LoVo (cell line): ENCODE data around the gene OPTC.
A peak's percentile ranks its signal among the peaks of the same experiment; 100 is the strongest.

Experiments
- DNase-seq: peaks from one replicate; pipeline ENCODE4 v3.0.0-alpha.2; 2016; ENCODE audit warnings: low spot score

The OPTC gene

GRCh38 chr1:203492082-203492747, 1.7 kb upstream of the OPTC start:
- no peak for DNase-seq

- no peak for DNase-seq
Observed at GRCh38 chr1:203492748-203493130, 1.2 kb upstream of the OPTC start.

- DNase-seq, result no peak
Observed at GRCh38 chr1:203495845-203496244, 1.9 kb downstream of the OPTC start.

- no peak for DNase-seq
Observed at GRCh38 chr1:203497269-203497777, 3.4 kb downstream of the OPTC start.

GRCh38 chr1:203499643-203500278, 5.8 kb downstream of the OPTC start:
- no peak for DNase-seq

- DNase-seq, result no peak
Observed at GRCh38 chr1:203500279-203500678, 6.3 kb downstream of the OPTC start.

- no peak for DNase-seq
Observed at GRCh38 chr1:203503836-203504235, 9.9 kb downstream of the OPTC start.

GRCh38 chr1:203504400-203505250, 10.7 kb downstream of the OPTC start:
- DNase-seq, result peak; percentile 69

GRCh38 chr1:203505526-203506204, 11.7 kb downstream of the OPTC start:
- DNase-seq, result no peak

GRCh38 chr1:203506858-203507626, 13.1 kb downstream of the OPTC start:
- no peak for DNase-seq

GRCh38 chr1:203507759-203508158, 13.8 kb downstream of the OPTC start:
- no peak for DNase-seq

- DNase-seq, result no peak
Observed at GRCh38 chr1:203508463-203509073, 14.6 kb downstream of the OPTC start.

- no peak for DNase-seq
Observed at GRCh38 chr1:203509135-203509534, 15.2 kb downstream of the OPTC start.

- no peak for DNase-seq
Observed at GRCh38 chr1:203511513-203511912, 17.6 kb downstream of the OPTC start.

GRCh38 chr1:203511930-203512329, 18.0 kb downstream of the OPTC start:
- no peak for DNase-seq

- DNase-seq, result no peak
Observed at GRCh38 chr1:203512517-203512847, 18.5 kb downstream of the OPTC start.

- peak; percentile 84 for DNase-seq
Observed at GRCh38 chr1:203512848-203513584, 19.1 kb downstream of the OPTC start.

GRCh38 chr1:203513585-203514031, 19.7 kb downstream of the OPTC start:
- DNase-seq, result no peak

GRCh38 chr1:203516184-203516583, 22.2 kb downstream of the OPTC start:
- no peak for DNase-seq

GRCh38 chr1:203516906-203517305, 23.0 kb downstream of the OPTC start:
- no peak for DNase-seq
